ENCODE measurements around the gene ARAF. TPM values are rescaled to one million over a fixed set of nuclear protein-coding genes. Genes with fewer than 3 reads are reported as not detected.
A peak's percentile ranks its signal among the peaks of the same experiment; 100 is the strongest.

Gene ARAF
- total RNA-seq, 1 donor from 2014 or later = 56.2 TPM

DNA sequence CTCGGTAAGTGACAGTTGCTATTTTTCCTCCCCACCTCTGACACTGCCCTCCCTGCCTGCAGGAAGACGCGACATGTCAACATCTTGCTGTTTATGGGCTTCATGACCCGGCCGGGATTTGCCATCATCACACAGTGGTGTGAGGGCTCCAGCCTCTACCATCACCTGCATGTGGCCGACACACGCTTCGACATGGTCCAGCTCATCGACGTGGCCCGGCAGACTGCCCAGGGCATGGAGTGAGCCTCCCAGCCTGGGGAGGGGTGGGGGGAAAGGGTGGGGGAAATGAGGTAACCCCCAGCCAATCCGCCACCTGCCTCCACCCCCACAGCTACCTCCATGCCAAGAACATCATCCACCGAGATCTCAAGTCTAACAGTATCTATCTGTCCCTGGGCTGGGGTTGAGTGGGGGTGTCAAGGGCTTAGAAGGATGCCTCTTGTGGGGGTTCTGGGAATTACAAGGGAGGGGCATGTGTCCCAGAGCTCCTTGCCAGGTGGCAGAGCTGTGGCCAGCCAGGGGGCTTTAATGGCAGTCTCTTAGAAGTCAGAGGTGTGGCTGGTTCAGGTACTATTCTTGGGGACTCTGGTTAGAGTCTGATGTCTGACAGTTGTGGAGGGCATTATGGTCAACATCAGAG is 7.8 kb downstream of the ARAF start:
- H3K27ac Mint-ChIP-seq = no peak overlapping the region
- no peaks in the 10 kb centered on the region for H3K9me3 Mint-ChIP-seq
- no peaks in the 10 kb centered on the region for H3K27me3 Mint-ChIP-seq
- peaks cover 20% of the 10 kb centered on the region for H3K36me3 Mint-ChIP-seq
- peaks cover 7% of the 10 kb centered on the region for H3K4me1 Mint-ChIP-seq (ENCODE audit: unreplicated experiment)
- DNase-seq (ENCODE audit: extremely low spot score, unreplicated experiment) = no peak
- H3K4me3 Mint-ChIP-seq = no peak overlapping the region
- TF ChIP-seq CTCF (conservative IDR thresholded peaks at IDR 0.05) = peak; percentile 49

GRCh38 chrX:47570794-47571193 is 9.8 kb downstream of the ARAF start:
- H3K27ac Mint-ChIP-seq = no peak overlapping the region
- no peak overlapping the region for H3K4me3 Mint-ChIP-seq
- no peaks in the 10 kb centered on the region for H3K27me3 Mint-ChIP-seq
- peaks cover 7% of the 10 kb centered on the region for H3K4me1 Mint-ChIP-seq (ENCODE audit: unreplicated experiment)
- no peak for TF ChIP-seq CTCF (conservative IDR thresholded peaks at IDR 0.05)
- no peaks in the 10 kb centered on the region for H3K9me3 Mint-ChIP-seq
- peaks cover 15% of the 10 kb centered on the region for H3K36me3 Mint-ChIP-seq
- DNase-seq (ENCODE audit: extremely low spot score, unreplicated experiment) = no peak

DNA sequence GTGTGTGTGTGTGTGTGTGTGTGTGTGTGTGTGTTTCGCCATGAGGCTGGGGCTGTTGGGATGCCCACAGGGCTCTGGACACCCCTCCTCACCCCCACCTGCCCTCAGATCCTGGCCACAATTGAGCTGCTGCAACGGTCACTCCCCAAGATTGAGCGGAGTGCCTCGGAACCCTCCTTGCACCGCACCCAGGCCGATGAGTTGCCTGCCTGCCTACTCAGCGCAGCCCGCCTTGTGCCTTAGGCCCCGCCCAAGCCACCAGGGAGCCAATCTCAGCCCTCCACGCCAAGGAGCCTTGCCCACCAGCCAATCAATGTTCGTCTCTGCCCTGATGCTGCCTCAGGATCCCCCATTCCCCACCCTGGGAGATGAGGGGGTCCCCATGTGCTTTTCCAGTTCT is 10.2 kb downstream of the ARAF start:
- Mint-ChIP-seq H3K36me3 (peaks cover 15% of the 10 kb centered on the region), H3K9me3 (no peaks in the 10 kb centered on the region), H3K4me1 (ENCODE audit: unreplicated experiment) (peaks cover 7% of the 10 kb centered on the region), H3K27ac (no peak overlapping the region), H3K27me3 (no peaks in the 10 kb centered on the region), H3K4me3 (no peak overlapping the region)
- no peak for TF ChIP-seq CTCF (conservative IDR thresholded peaks at IDR 0.05)
- no peak for DNase-seq (ENCODE audit: extremely low spot score, unreplicated experiment)

GRCh38 chrX:47571896-47572295 is 10.9 kb downstream of the ARAF start:
- no peak for TF ChIP-seq CTCF (conservative IDR thresholded peaks at IDR 0.05)
- H3K4me3 Mint-ChIP-seq = no peak overlapping the region
- H3K9me3 Mint-ChIP-seq = no peaks in the 10 kb centered on the region
- peaks cover 7% of the 10 kb centered on the region for H3K4me1 Mint-ChIP-seq (ENCODE audit: unreplicated experiment)
- no peak overlapping the region for H3K27ac Mint-ChIP-seq
- no peaks in the 10 kb centered on the region for H3K27me3 Mint-ChIP-seq
- H3K36me3 Mint-ChIP-seq = peaks cover 15% of the 10 kb centered on the region
- DNase-seq (ENCODE audit: extremely low spot score, unreplicated experiment) = no peak

- H3K4me1 Mint-ChIP-seq (ENCODE audit: unreplicated experiment) = peaks cover 7% of the 10 kb centered on the region
Observed at GRCh38 chrX:47572773-47573340, 11.9 kb downstream of the ARAF start.

More at GRCh38 chrX:47572773-47573340, 11.9 kb downstream of the ARAF start:
- Mint-ChIP-seq H3K27me3 (no peaks in the 10 kb centered on the region), H3K9me3 (no peaks in the 10 kb centered on the region), H3K4me3 (peak overlapping the region; percentile 74), H3K36me3 (peaks cover 15% of the 10 kb centered on the region), H3K27ac (peak overlapping the region; percentile 62)
- DNase-seq (ENCODE audit: extremely low spot score, unreplicated experiment) = no peak
- TF ChIP-seq CTCF (conservative IDR thresholded peaks at IDR 0.05) = no peak

All from type B pancreatic cell (in vitro differentiated cells).